Right renal pelvis (tissue), 4 donors: ENCODE data around the gene MLLT3. TPM values are rescaled to one million over a fixed set of nuclear protein-coding genes. Genes with fewer than 3 reads are reported as not detected.

Experiments
- DNase-seq, 4 donors: peaks; one replicate each; pipeline ENCODE4 v3.0.0-alpha.2; 2013; ENCODE audit warnings: low read depth in 4 of 4, low spot score in 3 of 4, missing footprints in 1 of 4
- polyA plus RNA-seq, 4 donors: library from polyadenylated mRNA; unstranded; fragments of 120-200 nt; gene quantifications; one replicate each; pipeline ENCODE4 v1.2.1, GENCODE V29; 2013; ENCODE audit not compliant: insufficient read length in 4 of 4

Gene MLLT3
- polyA plus RNA-seq, 4 donors, result 29.0 to 36.0 (median 33.3) TPM

DNA sequence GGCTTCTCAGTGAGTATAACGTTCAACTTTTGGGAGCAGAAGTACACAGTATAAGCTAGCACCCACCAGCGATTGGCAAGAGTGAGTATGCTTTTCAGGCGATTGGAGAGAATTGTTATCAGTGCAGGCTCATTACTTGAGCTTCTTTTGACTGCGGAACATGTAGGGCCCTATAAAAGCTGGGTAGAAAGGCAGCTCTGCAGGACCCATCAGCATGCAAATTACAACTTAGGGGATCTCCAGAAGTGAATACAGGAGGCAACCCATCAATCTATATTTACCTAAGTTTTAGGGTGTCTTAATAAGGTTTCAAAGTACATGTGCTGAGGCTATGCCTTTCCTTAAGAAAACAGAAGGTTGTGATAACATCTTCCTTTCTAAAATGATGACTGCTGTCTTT, 225.0 kb downstream of the MLLT3 start:
- no peak for DNase-seq

- no peak for DNase-seq
Observed at GRCh38 chr9:20396509-20396908, 225.8 kb downstream of the MLLT3 start.

DNA sequence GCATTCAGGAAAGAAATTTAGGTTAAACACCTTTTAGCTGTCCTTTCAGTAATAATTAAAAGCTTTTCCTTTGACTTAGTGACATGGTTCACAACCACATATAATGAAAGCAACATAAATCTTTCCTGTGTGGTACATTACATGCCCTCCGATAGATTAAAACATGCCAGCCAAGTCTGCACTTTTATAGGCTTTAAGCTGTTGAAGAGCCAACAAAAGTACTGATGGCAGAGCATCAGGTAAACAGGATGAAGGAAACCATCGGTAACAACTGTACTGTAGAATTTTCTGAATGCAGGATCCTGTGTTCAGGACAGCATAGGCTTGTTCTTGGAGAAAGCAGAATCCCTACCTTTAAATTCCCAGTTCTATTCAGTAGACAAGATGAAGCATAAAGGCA, 226.6 kb downstream of the MLLT3 start:
- no peak for DNase-seq

DNA sequence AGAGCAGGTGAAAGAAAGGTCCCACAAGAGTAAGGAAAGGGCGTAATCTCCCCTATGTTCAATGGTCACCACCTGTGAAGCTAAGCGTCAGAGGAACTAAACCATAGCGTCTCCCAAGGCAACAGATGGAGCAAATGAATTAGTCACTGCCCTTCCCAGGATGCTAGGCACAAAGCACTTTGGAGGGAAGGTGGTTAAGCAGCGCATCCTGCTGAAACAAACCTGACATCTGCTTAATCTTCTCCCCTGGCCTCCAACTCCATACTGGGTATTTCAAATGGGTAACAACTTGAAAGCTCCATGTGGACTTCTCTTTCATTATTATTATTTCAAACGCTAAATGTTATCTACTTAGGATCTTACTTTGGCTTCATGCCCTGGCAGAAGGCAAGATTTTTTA, 227.3 kb downstream of the MLLT3 start:
- DNase-seq, result no peak

GRCh38 chr9:20391208-20391607, 231.1 kb downstream of the MLLT3 start:
- no peak for DNase-seq

GRCh38 chr9:20390400-20390799, 231.9 kb downstream of the MLLT3 start:
- DNase-seq, result no peak

- no peak for DNase-seq
Observed at GRCh38 chr9:20387062-20387461, 235.2 kb downstream of the MLLT3 start.

- DNase-seq, result no peak
Observed at GRCh38 chr9:20384642-20385041, 237.7 kb downstream of the MLLT3 start.

- no peak for DNase-seq
Observed at GRCh38 chr9:20382460-20383071, 239.7 kb downstream of the MLLT3 start.

GRCh38 chr9:20380546-20380945, 241.8 kb downstream of the MLLT3 start:
- DNase-seq, result no peak

DNA sequence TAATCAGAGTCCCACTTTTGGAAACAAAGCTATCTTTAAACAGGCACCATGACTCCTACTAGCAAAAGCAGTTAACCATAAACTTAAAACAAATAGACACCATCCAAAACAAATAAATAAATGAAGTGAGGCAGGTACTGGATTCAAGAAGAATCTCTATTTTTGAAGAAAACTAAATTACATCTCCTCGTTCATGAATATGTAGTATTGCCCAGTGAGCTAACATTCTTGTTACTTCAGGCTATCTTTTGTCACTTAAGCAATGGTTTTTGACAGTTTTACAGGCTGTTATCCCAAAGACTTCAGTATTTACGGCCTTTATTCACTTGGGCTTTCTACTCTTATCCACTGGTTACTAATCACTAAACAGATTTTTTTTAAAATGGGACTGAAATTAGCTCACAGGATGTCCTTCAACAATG, 242.5 kb downstream of the MLLT3 start:
- no peak for DNase-seq

- DNase-seq, result no peak
Observed at GRCh38 chr9:20378851-20379250, 243.4 kb downstream of the MLLT3 start.

GRCh38 chr9:20377790-20378189, 244.5 kb downstream of the MLLT3 start:
- no peak for DNase-seq

GRCh38 chr9:20376731-20377375, 245.4 kb downstream of the MLLT3 start:
- no peak for DNase-seq

- no peak for DNase-seq
Observed at GRCh38 chr9:20376042-20376441, 246.3 kb downstream of the MLLT3 start.

DNA sequence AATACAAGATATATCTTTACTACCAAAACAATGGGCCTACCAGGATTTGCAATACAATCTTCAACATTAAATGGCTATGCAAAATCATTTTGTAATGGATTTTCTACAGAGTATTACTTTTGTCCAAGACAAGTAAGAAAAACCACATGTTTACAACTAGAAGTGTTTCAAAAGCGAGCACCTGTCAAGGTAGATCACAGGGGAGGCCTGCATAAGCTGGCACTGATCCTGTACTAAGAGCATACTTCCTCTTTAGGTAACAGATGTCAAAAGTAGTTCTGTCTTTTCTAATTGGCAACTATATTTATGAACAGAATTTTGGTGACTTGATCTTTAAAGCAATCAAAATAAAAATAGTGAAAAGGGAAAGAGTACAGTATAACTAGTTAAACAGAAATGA, 249.0 kb downstream of the MLLT3 start:
- DNase-seq, result no peak

- DNase-seq, result no peak
Observed at GRCh38 chr9:20369391-20369790, 252.9 kb downstream of the MLLT3 start.

- DNase-seq, result no peak
Observed at GRCh38 chr9:20367855-20368254, 254.4 kb downstream of the MLLT3 start.

DNA sequence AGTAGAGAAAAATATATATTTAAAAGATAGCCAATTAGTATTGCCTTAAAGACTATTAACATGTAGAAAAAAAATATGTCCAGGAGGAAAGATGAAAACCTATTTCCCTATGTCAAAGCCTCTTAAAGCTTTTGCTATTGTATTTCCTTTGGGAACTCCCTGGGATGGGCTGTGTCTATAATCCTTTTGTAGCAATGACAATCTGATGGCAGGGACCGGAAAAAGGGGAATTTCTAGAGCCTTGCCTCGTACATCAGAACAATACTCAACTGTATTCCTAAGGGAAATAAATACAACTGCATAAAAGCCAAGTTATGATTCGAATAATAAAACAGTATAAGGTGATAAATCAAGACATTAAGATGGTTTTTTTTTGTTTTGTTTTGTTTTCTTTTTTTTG, 257.3 kb downstream of the MLLT3 start:
- no peak for DNase-seq

- no peak for DNase-seq
Observed at GRCh38 chr9:20363233-20363632, 259.1 kb downstream of the MLLT3 start.

GRCh38 chr9:20361656-20362570, 260.4 kb downstream of the MLLT3 start:
- DNase-seq, result no peak

- DNase-seq, result no peak
Observed at GRCh38 chr9:20361229-20361628, 261.1 kb downstream of the MLLT3 start.
